T-helper 2 cell (primary cell): ENCODE results near the gene FABP3.
"Not testable (repeated sequence)": the region's sequence is repeated elsewhere in the genome, so short reads cannot be mapped to it uniquely, and the experiment has no call there.

ENCODE experiments used
- DNase-seq, 5 experiments: peaks; one replicate each; pipeline versions ENCODE4 v3.0.0 to v3.0.0-alpha.2; 2012 to 2022

The FABP3 gene

GRCh38 chr1:31398246-31398645 is 25.4 kb upstream of the FABP3 start:
- no peak for DNase-seq

GRCh38 chr1:31397360-31398095 is 24.7 kb upstream of the FABP3 start:
- no peak for DNase-seq

- no peak for DNase-seq
These were observed 23.9 kb upstream of the FABP3 start for GRCh38 chr1:31396633-31397351.

GRCh38 chr1:31394584-31395193 is 21.8 kb upstream of the FABP3 start:
- peak; percentile 43 to 71 (median 62) for DNase-seq

- no peak for DNase-seq
These were observed 20.6 kb upstream of the FABP3 start for GRCh38 chr1:31393463-31393862.

GRCh38 chr1:31390071-31390470 is 17.2 kb upstream of the FABP3 start:
- DNase-seq: no peak

GRCh38 chr1:31389616-31390015 is 16.7 kb upstream of the FABP3 start:
- no peak for DNase-seq

GRCh38 chr1:31387612-31388011 is 14.7 kb upstream of the FABP3 start:
- DNase-seq: no peak

- not testable (repeated sequence) for DNase-seq
These were observed 13.8 kb upstream of the FABP3 start for GRCh38 chr1:31386576-31387243.

- no peak for DNase-seq
These were observed 11.1 kb upstream of the FABP3 start for GRCh38 chr1:31383967-31384366.

- no peak for DNase-seq
These were observed 9.6 kb upstream of the FABP3 start for GRCh38 chr1:31382379-31382989.

GRCh38 chr1:31381394-31382294 is 8.8 kb upstream of the FABP3 start:
- no peak for DNase-seq

GRCh38 chr1:31380181-31380580 is 7.3 kb upstream of the FABP3 start:
- DNase-seq: no peak

- DNase-seq: no peak
These were observed 5.1 kb upstream of the FABP3 start for GRCh38 chr1:31378001-31378400.

GRCh38 chr1:31377364-31377863 is 4.5 kb upstream of the FABP3 start:
- no peak for DNase-seq

- no peak for DNase-seq
These were observed 3.7 kb upstream of the FABP3 start for GRCh38 chr1:31376375-31377134.

GRCh38 chr1:31374511-31375196 is 1.8 kb upstream of the FABP3 start:
- DNase-seq: no peak

- DNase-seq: peak in 1 of 5 experiments; percentile 30
These were observed 1.1 kb upstream of the FABP3 start for GRCh38 chr1:31373897-31374486.

GRCh38 chr1:31372751-31373055 is 173 bp downstream of the FABP3 start:
- DNase-seq: no peak

- DNase-seq: no peak
These were observed 825 bp downstream of the FABP3 start for GRCh38 chr1:31372051-31372450.
